Caco-2 (cell line): ENCODE data around the gene ABCA6. TPM values are rescaled to one million over a fixed set of nuclear protein-coding genes. Genes with fewer than 3 reads are reported as not detected.

ENCODE experiments used
- BruUV-seq: library from RNA; stranded (reverse); fragments of 400-500 nt; replicated peaks from 2 replicates; lab custom pipeline; 2021; lab: Mats Ljungman, UMichigan
- CTCF ChIA-PET: fragments of 300-600 bp; sonication (Branson Sonifier 250); formaldehyde crosslinking; loops from one replicate; lab custom pipeline; 2022; ENCODE audit warnings: antibody characterized with exemption; lab: Charles Lee
- POLR2A ChIA-PET: fragments of 300-600 bp; sonication (Branson Sonifier 250); formaldehyde crosslinking; loops from one replicate; lab custom pipeline; 2022; ENCODE audit warnings: antibody characterized with exemption; lab: Charles Lee
- DNase-seq, 2 experiments: peaks; one replicate each; pipeline versions ENCODE4 v3.0.0 to v3.0.0-alpha.2; 2020 to 2022
- H3K27me3 ChIP-seq: replicated peaks from 2 replicates; pipeline ENCODE4 v1.6.0; 2011; ENCODE audit warnings: low read length; ENCODE audit not compliant: control insufficient read depth, insufficient read depth
- H3K36me3 ChIP-seq: 2 replicates; pipeline ENCODE4 v1.5.1; 2011; ENCODE audit warnings: low read length; ENCODE audit not compliant: control insufficient read depth, insufficient read depth
- H3K4me1 ChIP-seq: fragments of 250-450 bp; sonication (Bioruptor Pico); 2 replicates; pipeline ENCODE4 v1.5.1; 2020; ENCODE audit warnings: mild to moderate bottlenecking
- H3K4me3 ChIP-seq: 2 replicates; pipeline ENCODE4 v1.5.1; 2011; ENCODE audit warnings: low read depth, mild to moderate bottlenecking, control low read depth, low read length
- H3K9me3 ChIP-seq: fragments of 250-450 bp; sonication (Bioruptor Pico); 2 replicates; pipeline ENCODE4 v1.5.1; 2020; ENCODE audit warnings: mild to moderate bottlenecking, moderate library complexity
- H3K27ac Mint-ChIP-seq: one replicate; pipeline ENCODE4 v1.8.0; 2022; ENCODE audit warnings: mixed read lengths; ENCODE audit not compliant: unreplicated experiment
- H3K27me3 Mint-ChIP-seq: one replicate; pipeline ENCODE4 v1.8.0; 2022; ENCODE audit warnings: mixed read lengths; ENCODE audit not compliant: insufficient read depth, unreplicated experiment
- H3K36me3 Mint-ChIP-seq: one replicate; pipeline ENCODE4 v1.8.0; 2022; ENCODE audit warnings: mild to moderate bottlenecking, mixed read lengths; ENCODE audit not compliant: insufficient read depth, unreplicated experiment
- H3K4me1 Mint-ChIP-seq: one replicate; pipeline ENCODE4 v1.8.0; 2022; ENCODE audit warnings: low read depth, mixed read lengths; ENCODE audit not compliant: unreplicated experiment
- H3K4me3 Mint-ChIP-seq: one replicate; pipeline ENCODE4 v1.8.0; 2022; ENCODE audit warnings: mild to moderate bottlenecking, moderate library complexity, mixed read lengths; ENCODE audit not compliant: unreplicated experiment
- H3K9me3 Mint-ChIP-seq: one replicate; pipeline ENCODE4 v1.8.0; 2022; ENCODE audit warnings: mixed read lengths; ENCODE audit not compliant: unreplicated experiment
- CTCF ChIP-seq, 2 experiments: fragments of 200-600 bp in 1 of 2; IDR thresholded peaks; 1 replicate in 1 of 2; 2 replicates in 1 of 2; pipeline versions ENCODE4 v1.5.1 to v1.8.0; 2011 to 2022; ENCODE audit warnings: antibody characterized with exemption in 1 of 2, control low read depth in 1 of 2, inconsistent platforms in 1 of 2, low read depth in 1 of 2, low read length in 1 of 2, mild to moderate bottlenecking in 1 of 2, moderate library complexity in 1 of 2; ENCODE audit not compliant: insufficient read depth in 1 of 2, severe bottlenecking in 1 of 2, unreplicated experiment in 1 of 2
- intact Hi-C: fragments of 100-400 bp; cut with micrococcal nuclease; formaldehyde crosslinking; loops from one replicate; pipeline ENCODE4 v1.10.0; 2022; ENCODE audit not compliant: unreplicated experiment
- total RNA-seq: library from RNA; stranded (reverse); gene quantifications from 2 replicates; pipeline ENCODE4 v1.2.3, GENCODE V29; 2022

Gene ABCA6
- total RNA-seq, 1 experiment from 2014 or later = 1.8 TPM

GRCh38 chr17:69058165-69058564 is 83.5 kb downstream of the ABCA6 start:
- H3K27me3 ChIP-seq = no peaks in the 10 kb centered on the region
- ChIA-PET POLR2A (no interaction called here), CTCF (interaction anchor here (0.6 kb wide), 2 partner anchors 36 to 189 kb away, joined by 3 to 4 read pairs; no protein-coding TSS in a partner anchor)
- Mint-ChIP-seq H3K27ac (no peak overlapping the region), H3K4me1 (peaks cover 8% of the 10 kb centered on the region), H3K9me3 (peaks cover 31% of the 10 kb centered on the region), H3K36me3 (no peaks in the 10 kb centered on the region), H3K4me3 (no peak overlapping the region), H3K27me3 (no peaks in the 10 kb centered on the region)
- H3K4me1 ChIP-seq = peaks cover 8% of the 10 kb centered on the region
- intact Hi-C loops = loop anchor here (1.0 kb wide), 1 partner anchor 281 kb away; no protein-coding TSS in a partner anchor
- TF ChIP-seq CTCF (IDR thresholded peaks at IDR 0.05; ENCODE audit: insufficient read depth in 1 of 2, low read depth in 1 of 2, low read length in 1 of 2, severe bottlenecking in 1 of 2, unreplicated experiment in 1 of 2) = peak in 1 of 2 experiments; percentile 7
- DNase-seq = no peak
- no TSS peak for BruUV-seq
- H3K36me3 ChIP-seq = no peaks in the 10 kb centered on the region
- no peaks in the 10 kb centered on the region; the same call in 1 of the 2 replicates for H3K9me3 ChIP-seq
- no peak overlapping the region for H3K4me3 ChIP-seq

- Histone ChIP-seq H3K9me3 (no peaks in the 10 kb centered on the region; the same call in 1 of the 2 replicates), H3K27me3 (no peaks in the 10 kb centered on the region), H3K4me3 (no peak overlapping the region), H3K36me3 (no peaks in the 10 kb centered on the region), H3K4me1 (peaks cover 9% of the 10 kb centered on the region)
- H3K27me3 Mint-ChIP-seq = no peaks in the 10 kb centered on the region
- no peak overlapping the region for H3K27ac Mint-ChIP-seq
- ChIA-PET POLR2A (no interaction called here), CTCF (interaction anchor here (0.5 kb wide), 1 partner anchor 140 kb away, joined by 3 read pairs; no protein-coding TSS in a partner anchor)
- intact Hi-C loops = no loop called here
- H3K4me1 Mint-ChIP-seq = peaks cover 9% of the 10 kb centered on the region
- H3K9me3 Mint-ChIP-seq = peaks cover 36% of the 10 kb centered on the region
- no peak overlapping the region for H3K4me3 Mint-ChIP-seq
- DNase-seq = no peak
- no TSS peak for BruUV-seq
- H3K36me3 Mint-ChIP-seq = no peaks in the 10 kb centered on the region
- TF ChIP-seq CTCF (IDR thresholded peaks at IDR 0.05; ENCODE audit: insufficient read depth in 1 of 2, low read depth in 1 of 2, low read length in 1 of 2, severe bottlenecking in 1 of 2, unreplicated experiment in 1 of 2) = no peak
These were observed 84.4 kb downstream of the ABCA6 start for GRCh38 chr17:69057280-69057679.

- BruUV-seq = no TSS peak
- TF ChIP-seq CTCF (IDR thresholded peaks at IDR 0.05; ENCODE audit: insufficient read depth in 1 of 2, low read depth in 1 of 2, low read length in 1 of 2, severe bottlenecking in 1 of 2, unreplicated experiment in 1 of 2) = no peak
- Mint-ChIP-seq H3K4me1 (peaks cover 9% of the 10 kb centered on the region), H3K27ac (no peak overlapping the region), H3K36me3 (no peaks in the 10 kb centered on the region), H3K27me3 (no peaks in the 10 kb centered on the region), H3K4me3 (no peak overlapping the region), H3K9me3 (peaks cover 46% of the 10 kb centered on the region)
- ChIA-PET CTCF (no interaction called here), POLR2A (no interaction called here)
- Histone ChIP-seq H3K9me3 (no peaks in the 10 kb centered on the region; the same call in 1 of the 2 replicates), H3K4me1 (peaks cover 9% of the 10 kb centered on the region), H3K27me3 (no peaks in the 10 kb centered on the region), H3K4me3 (no peak overlapping the region), H3K36me3 (no peaks in the 10 kb centered on the region)
- no peak for DNase-seq
- intact Hi-C loops = no loop called here
These were observed 85.4 kb downstream of the ABCA6 start for GRCh38 chr17:69056179-69056823.
